GM12872 (cell line): ENCODE data around the gene NIPBL.

Experiments used
- TF ChIP-seq, protein P1 (sequence below): IDR thresholded peaks from 3 replicates; pipeline ENCODE4 v1.5.1; 2011; ENCODE audit warnings: low read depth, mild to moderate bottlenecking, low read length, moderate library complexity; ENCODE audit not compliant: insufficient read depth

NIPBL gene

DNA sequence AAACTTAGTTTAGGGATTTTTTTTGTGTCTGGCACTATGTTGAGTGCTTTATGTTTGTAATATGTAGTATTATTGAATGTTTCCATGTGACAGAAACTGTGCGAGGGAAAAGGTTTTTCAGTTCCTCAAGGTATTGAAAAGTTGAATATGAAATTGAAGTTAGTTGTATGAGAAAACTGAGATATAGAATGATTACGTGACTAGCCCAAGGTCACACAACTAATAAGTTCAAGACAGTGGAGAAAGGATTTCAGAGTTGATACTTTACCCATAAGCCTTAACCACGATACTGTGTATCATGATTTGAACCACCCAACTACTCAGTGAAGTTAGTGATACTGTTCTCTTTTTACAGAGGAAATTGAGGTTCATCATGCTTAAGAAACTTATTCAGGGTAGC, 5.7 kb downstream of the NIPBL start:
- TF ChIP-seq, protein P1, sequence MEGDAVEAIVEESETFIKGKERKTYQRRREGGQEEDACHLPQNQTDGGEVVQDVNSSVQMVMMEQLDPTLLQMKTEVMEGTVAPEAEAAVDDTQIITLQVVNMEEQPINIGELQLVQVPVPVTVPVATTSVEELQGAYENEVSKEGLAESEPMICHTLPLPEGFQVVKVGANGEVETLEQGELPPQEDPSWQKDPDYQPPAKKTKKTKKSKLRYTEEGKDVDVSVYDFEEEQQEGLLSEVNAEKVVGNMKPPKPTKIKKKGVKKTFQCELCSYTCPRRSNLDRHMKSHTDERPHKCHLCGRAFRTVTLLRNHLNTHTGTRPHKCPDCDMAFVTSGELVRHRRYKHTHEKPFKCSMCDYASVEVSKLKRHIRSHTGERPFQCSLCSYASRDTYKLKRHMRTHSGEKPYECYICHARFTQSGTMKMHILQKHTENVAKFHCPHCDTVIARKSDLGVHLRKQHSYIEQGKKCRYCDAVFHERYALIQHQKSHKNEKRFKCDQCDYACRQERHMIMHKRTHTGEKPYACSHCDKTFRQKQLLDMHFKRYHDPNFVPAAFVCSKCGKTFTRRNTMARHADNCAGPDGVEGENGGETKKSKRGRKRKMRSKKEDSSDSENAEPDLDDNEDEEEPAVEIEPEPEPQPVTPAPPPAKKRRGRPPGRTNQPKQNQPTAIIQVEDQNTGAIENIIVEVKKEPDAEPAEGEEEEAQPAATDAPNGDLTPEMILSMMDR = no peak

DNA sequence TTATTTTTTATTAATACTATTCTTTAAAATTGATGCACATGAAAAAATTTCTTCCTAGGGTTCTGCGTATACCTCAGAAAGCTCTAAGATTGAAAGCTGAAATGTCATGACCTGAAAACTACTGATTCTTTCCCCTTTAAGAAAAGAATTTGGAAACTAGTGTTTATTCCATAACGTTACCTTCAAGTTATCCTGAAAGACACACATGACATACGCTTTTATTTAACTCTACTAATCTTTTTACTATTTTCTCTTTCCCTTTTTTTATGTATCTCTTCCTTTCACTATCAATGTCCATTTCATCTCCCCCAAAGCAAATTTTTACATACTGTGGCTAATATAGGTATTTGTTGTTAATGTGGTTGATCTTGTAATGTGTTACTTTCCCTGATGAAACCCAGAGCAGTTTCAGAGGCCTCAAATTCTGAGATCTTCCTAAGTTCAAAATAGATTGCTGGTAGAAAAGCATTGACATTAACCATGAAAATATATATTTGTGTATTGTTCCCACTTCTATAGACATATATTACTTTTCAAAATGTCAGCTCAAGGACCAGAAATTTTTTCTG, 7.4 kb downstream of the NIPBL start:
- TF ChIP-seq, protein P1 = no peak

DNA sequence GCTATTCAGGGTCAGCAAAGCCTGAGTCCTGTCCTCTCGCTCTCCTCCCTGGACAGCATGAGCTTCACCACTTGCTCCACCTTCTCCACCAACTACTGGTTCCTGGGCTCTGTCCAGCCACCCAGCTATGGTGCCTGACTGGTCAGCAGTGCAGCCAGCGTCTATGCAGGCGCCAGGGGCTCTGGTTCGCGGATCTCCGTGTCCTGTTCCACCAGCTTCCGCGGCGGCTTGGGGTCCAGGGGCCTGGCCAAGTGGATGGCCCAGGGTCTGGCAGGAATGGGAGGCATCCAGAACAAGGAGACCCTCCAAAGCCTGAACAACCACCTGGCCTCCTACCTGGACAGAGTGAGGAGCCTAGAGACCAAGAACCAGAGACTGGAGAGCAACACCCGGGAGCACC, 8.6 kb downstream of the NIPBL start:
- TF ChIP-seq, protein P1 = no peak

DNA sequence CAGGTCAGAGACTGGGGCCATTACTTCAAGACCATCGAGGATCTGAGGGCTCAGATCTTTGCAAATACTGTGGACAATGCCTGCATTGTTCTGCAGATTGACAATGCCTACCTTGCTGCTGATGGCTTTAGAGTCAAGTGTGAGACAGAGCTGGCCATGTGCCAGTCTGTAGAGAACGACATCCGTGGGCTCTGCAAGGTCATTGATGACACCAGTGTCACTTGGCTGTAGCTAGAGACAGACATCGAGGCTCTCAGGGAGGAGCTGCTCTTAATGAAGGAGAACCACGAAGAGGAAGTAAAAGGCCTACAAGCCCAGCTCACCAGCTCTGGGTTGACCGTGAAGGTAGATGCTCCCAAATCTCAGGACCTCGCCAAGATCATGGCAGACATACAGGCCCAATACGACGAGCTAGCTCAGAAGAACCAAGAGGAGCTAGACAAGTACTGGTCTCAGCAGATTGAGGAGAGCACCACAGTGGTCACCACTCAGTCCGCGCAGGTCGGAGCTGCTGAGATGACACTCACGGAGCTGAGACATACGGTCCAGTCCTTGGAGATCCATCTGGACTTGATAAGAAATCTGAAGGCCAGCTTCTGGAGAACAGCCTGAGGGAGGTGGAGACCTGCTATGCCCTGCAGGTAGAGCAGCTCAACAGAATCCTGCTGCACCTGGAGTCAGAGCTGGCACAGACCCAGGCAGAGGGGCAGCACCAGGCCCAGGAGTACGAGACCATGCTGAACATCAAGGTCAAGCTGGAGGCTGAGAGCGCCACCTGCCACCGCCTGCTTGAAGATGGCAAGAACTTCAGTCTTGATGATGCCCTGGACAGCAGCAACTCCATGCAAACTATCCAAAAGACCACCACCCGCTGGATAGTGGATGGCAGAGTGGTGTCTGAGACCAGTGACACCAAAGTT, 9.3 kb downstream of the NIPBL start:
- TF ChIP-seq, protein P1 = no peak

DNA sequence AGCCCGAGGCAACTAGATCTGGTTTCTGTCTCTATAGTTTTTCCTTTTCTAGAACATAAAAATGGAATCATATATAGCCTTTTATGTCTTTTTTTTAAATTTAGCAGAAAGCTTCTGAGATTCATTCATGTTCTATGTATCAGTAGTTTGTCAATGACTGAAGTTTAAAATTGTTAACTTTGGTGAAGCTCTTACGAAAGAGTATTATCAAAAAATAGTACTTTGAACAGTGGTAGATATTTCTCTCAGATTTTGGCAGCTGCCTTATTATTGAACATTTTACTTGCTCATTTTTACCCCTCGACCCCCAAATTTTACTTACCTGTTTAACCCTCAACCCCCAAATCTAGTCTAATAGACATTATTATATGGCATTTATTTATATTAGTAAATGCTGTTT, 10.2 kb downstream of the NIPBL start:
- TF ChIP-seq, protein P1 = no peak

DNA sequence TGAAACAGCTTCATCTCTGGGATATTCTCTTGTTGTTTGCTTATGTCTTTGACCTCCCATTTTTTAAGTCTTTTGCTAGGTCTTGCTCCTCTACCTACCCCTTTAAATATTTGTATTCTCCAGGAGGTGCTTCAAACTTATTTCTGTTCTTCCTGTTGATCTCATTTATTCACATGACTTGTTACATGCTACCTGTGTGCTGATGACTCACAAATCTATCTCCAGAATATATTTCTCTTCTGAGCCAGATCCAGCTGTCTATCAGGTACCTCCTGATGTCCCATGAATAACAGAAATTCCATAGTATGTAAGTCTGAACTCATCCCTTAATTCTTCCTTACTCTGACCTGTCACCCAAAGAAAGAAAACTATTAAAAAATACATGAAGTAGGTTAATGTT, 11.0 kb downstream of the NIPBL start:
- TF ChIP-seq, protein P1 = no peak

DNA sequence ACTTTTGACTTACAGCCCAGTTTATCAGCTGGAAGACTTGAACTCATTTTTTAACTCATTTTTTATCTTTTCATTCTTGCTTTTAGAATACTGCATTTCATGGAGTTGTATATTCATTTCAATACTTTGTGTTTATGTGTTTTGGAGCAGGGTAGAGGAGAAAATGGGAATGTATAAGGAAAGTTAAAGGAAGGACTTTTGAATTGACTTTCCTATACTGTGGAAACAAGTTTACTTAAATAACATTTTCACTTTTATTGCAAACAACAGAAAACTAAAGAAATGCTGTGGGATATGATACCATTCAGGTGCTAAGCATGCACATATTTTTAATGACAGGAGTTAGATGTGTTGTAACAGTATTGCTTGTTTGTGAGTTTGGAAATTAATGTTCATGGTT, 11.7 kb downstream of the NIPBL start:
- TF ChIP-seq, protein P1 = no peak
